Mesodermal cell (in vitro differentiated cells): ENCODE measurements around the gene WFDC10B.
"Not testable (repeated sequence)": the region's sequence is repeated elsewhere in the genome, so short reads cannot be mapped to it uniquely, and the experiment has no call there.

Experiments
- H3K27ac ChIP-seq: 2 replicates; pipeline ENCODE4 v1.7.0; 2013; ENCODE audit warnings: mild to moderate bottlenecking, low read depth, low read length, moderate library complexity; ENCODE audit not compliant: severe bottlenecking
- H3K36me3 ChIP-seq: 2 replicates; pipeline ENCODE4 v1.7.1; 2013; ENCODE audit warnings: mild to moderate bottlenecking, low read length, moderate library complexity; ENCODE audit not compliant: control insufficient read depth, insufficient read depth
- H3K4me1 ChIP-seq: one replicate; pipeline ENCODE4 v1.7.1; 2013; ENCODE audit warnings: mild to moderate bottlenecking, low read length; ENCODE audit not compliant: insufficient read depth, control insufficient read depth, poor library complexity, severe bottlenecking
- H3K4me3 ChIP-seq: 2 replicates; pipeline ENCODE4 v1.7.0; 2013; ENCODE audit warnings: low read length, control low read depth, mild to moderate bottlenecking; ENCODE audit not compliant: insufficient read depth, poor library complexity, severe bottlenecking; ENCODE audit errors: extremely low read depth
- H3K9me3 ChIP-seq: 2 replicates; pipeline ENCODE4 v1.7.1; 2013; ENCODE audit warnings: mild to moderate bottlenecking, low read length, moderate library complexity; ENCODE audit not compliant: control insufficient read depth
- WGBS, 2 experiments: methylation state at CpG; one replicate each; pipeline ENCODE4 v1.1.5; 2013; ENCODE audit warnings: missing lambda C conversion rate in 2 of 2; ENCODE audit not compliant: insufficient coverage in 2 of 2; 5-methylcytosine and 5-hydroxymethylcytosine counted together

WFDC10B gene

GRCh38 chr20:45716141-45716688, 11.4 kb upstream of the WFDC10B start:
- not testable (repeated sequence) for H3K27ac ChIP-seq, H3K4me3 ChIP-seq, H3K36me3 ChIP-seq, H3K9me3 ChIP-seq, H3K4me1 ChIP-seq

GRCh38 chr20:45701873-45702272, 2.9 kb downstream of the WFDC10B start, which contains the start of gene WFDC13:
Gene WFDC13, plus strand, starts transcription at chr20:45702038. Its CDS starts 86 bp downstream, at chr20:45702124.
- H3K36me3 ChIP-seq = no peaks in the 10 kb centered on the region
- 75 to 84% methylated on average over 1 to 4 of the region's 4 CpGs for WGBS, 2 experiments
- no peak within 1 kb of the TSS for H3K27ac ChIP-seq
- H3K4me1 ChIP-seq = no peaks in the 10 kb centered on the region
- H3K9me3 ChIP-seq = no peaks in the 10 kb centered on the region
- no peak within 1 kb of the TSS for H3K4me3 ChIP-seq

DNA sequence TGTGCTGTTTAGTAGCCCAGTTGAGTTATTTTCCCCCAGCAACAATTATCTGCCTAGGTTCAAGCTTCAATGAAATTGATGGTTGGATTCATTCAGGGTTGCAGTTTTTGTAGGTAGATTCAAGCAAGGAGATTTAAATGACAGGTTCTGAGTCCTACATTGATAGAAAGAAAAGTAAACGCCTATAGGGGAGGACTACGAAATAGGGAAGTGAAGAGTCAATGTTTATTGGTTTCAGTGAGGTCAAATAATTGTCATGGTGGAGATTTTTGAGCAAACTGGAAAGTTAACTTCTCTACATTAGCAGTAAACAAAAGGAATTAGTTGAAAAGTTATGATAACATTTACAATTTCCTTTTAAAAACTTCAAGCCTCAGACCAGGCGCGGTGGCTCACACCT, 3.7 kb downstream of the WFDC10B start:
- no peak overlapping the region for H3K27ac ChIP-seq
- WGBS, 2 experiments = 92 to 100% methylated on average over 2 of the region's 4 CpGs
- no peaks in the 10 kb centered on the region for H3K4me1 ChIP-seq
- no peak overlapping the region for H3K4me3 ChIP-seq
- no peaks in the 10 kb centered on the region for H3K36me3 ChIP-seq
- no peaks in the 10 kb centered on the region for H3K9me3 ChIP-seq

DNA sequence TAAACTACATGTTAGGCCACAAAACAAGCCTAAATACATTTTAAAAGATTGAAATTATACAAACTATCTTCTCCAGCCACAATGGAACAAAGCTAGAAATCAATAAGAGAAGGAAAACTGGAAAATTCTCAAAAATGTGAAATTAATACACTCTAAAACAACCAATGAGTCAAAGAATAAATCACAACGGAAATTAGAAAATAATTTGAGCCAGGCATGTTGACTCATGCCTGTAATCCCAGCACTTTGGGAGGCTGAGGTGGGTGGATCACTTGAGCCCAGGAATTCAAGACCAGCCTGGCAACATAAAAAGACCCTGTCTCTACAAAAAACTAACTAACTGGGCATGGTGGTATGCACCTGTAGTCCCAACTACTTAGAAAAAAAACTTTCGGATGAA, 9.3 kb downstream of the WFDC10B start:
- H3K36me3 ChIP-seq = no peaks in the 10 kb centered on the region

DNA sequence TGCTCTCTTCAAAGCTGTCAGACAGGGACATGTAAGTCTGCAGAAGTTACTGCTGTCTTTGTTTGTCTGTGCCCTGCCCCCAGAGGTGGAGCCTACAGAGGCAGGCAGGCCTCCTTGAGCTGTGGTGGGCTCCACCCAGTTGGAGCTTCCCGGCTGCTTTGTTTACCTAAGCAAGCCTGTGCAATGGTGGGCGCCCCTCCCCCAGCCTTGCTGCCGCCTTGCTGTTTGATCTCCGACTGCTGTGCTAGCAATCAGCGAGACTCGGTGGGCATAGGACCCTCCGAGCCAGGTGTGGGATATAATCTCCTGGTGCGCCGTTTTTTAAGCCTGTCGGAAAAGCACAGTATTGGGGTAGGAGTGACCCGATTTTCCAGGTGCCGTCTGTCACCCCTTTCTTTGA, 11.5 kb downstream of the WFDC10B start:
- H3K4me1 ChIP-seq, H3K36me3 ChIP-seq, H3K9me3 ChIP-seq, H3K4me3 ChIP-seq, H3K27ac ChIP-seq: not testable (repeated sequence)
- WGBS, 2 experiments = 91 to 94% methylated on average over 11 of the region's 12 CpGs

More for the DNA sequence above, 9.3 kb downstream of the WFDC10B start:
- 80% methylated on average over 1 of the region's 2 CpGs; no CpG with 5 or more reads in 1 of the 2 experiments for WGBS, 2 experiments
- H3K9me3 ChIP-seq = no peaks in the 10 kb centered on the region
- no peak overlapping the region for H3K4me3 ChIP-seq
- H3K27ac ChIP-seq = no peak overlapping the region
- H3K4me1 ChIP-seq = no peaks in the 10 kb centered on the region

DNA sequence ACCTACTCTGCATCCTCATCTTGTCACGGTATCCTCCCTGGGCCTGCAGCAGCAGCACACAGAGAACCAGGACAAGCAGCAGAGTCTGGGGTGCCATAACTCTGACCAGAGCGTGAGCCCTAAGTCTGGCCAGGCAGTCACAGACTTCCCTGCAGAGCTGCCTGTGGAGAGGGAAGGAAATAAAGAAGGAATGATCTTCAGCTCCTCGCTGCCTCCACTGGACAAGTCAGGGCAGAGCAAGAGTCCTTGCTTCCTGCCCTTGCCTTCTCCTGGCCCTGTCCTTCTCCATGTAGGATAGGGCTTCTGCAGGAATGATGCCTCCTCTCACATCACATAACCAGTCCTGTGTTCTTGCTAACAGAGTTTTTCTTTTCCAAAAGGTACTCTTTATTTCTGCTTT, 18.9 kb downstream of the WFDC10B start:
- Histone ChIP-seq H3K27ac (no peak overlapping the region), H3K4me3 (no peak overlapping the region), H3K4me1 (no peaks in the 10 kb centered on the region), H3K9me3 (no peaks in the 10 kb centered on the region), H3K36me3 (no peaks in the 10 kb centered on the region)
- WGBS, 2 experiments = 78 to 80% methylated on average over 1 to 3 of the region's 3 CpGs

DNA sequence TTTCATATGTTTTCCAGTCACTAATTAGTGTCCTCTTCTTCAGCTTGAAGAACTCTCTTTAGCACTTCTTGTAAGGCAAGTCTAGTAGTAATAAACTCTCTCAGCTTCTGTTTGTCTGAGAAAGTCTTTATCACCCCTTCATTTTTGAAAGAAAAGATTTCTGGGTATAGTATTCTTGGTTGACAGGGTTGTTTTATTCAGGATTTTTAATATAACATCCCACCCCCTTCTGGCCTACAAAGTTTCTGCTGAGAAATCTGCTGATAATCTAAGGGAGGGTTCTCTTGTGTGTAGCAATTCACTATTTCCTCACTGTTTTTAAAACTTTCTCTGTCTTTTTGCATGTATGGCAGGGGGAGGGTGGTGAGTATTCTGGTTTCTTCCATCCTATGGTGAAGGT, 25.2 kb downstream of the WFDC10B start:
- H3K27ac ChIP-seq = no peak overlapping the region
- H3K36me3 ChIP-seq = no peaks in the 10 kb centered on the region
- no peak overlapping the region for H3K4me3 ChIP-seq
- no peaks in the 10 kb centered on the region for H3K4me1 ChIP-seq
- H3K9me3 ChIP-seq = peaks cover 16% of the 10 kb centered on the region

DNA sequence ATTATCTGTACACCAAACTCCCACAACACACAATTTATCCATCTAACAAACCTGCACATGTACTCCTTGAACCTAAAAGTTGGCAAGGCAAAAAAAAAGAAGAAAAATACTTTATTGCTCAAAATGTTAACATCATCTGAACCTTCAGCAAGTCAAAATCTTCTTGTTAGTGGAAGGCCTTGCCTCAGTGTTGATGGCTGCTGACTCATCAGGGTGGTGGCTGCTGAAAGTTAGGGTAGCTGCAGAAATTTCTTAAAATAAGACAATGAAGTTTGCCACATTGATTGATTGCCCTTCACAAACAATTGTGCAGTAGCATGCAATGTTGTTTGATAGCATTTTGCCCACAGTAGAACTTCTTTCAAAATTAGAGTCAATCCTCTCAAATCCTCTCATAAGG, 32.1 kb downstream of the WFDC10B start:
- no peaks in the 10 kb centered on the region for H3K36me3 ChIP-seq
- H3K27ac ChIP-seq = no peak overlapping the region

GRCh38 chr20:45670139-45670538, 34.7 kb downstream of the WFDC10B start, which contains the start of gene WFDC11:
Gene WFDC11, minus strand, starts transcription at chr20:45670239. Its CDS starts 19,639 bp downstream, at chr20:45650600.
- no peaks in the 10 kb centered on the region for H3K9me3 ChIP-seq
- WGBS, 2 experiments = no CpG with 5 or more reads among the region's 1 CpG

More for the DNA sequence above, 32.1 kb downstream of the WFDC10B start:
- H3K4me1 ChIP-seq = no peaks in the 10 kb centered on the region
- H3K9me3 ChIP-seq = no peaks in the 10 kb centered on the region
- H3K4me3 ChIP-seq = no peak overlapping the region

GRCh38 chr20:45657038-45657437, 47.8 kb downstream of the WFDC10B start:
- H3K27ac ChIP-seq, H3K9me3 ChIP-seq, H3K36me3 ChIP-seq, H3K4me1 ChIP-seq, H3K4me3 ChIP-seq: not testable (repeated sequence)
- WGBS, 2 experiments = no CpG with 5 or more reads among the region's 3 CpGs

More at GRCh38 chr20:45670139-45670538, 34.7 kb downstream of the WFDC10B start, which contains the start of gene WFDC11:
- Histone ChIP-seq H3K4me3 (no peak within 1 kb of the TSS), H3K4me1 (no peaks in the 10 kb centered on the region), H3K36me3 (no peaks in the 10 kb centered on the region), H3K27ac (no peak within 1 kb of the TSS)

DNA sequence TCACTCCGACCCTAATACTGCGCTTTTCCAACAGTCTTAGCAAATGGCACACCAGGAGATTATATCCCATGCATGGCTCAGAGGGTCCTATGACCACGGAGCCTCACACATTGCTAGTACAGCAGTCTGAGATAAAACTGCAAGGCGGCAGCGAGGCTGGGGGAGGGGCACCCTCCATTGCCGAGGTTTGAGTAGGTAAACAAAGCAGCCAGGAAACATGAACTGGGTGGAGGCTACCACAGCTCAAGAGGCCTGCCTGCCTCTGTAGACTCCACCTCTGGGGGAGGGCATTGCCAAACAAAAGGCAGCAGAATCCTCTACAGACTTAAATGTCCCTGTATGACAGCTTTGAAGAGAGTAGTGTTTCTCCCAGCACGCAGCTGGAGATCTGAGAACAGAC, 53.1 kb downstream of the WFDC10B start:
- not testable (repeated sequence) for H3K4me3 ChIP-seq, H3K4me1 ChIP-seq, H3K27ac ChIP-seq, H3K9me3 ChIP-seq, H3K36me3 ChIP-seq
- WGBS, 2 experiments = 85 to 86% methylated on average over 5 to 7 of the region's 7 CpGs
